ENCODE data around the gene COPS4. TPM values are rescaled to one million over a fixed set of nuclear protein-coding genes. Genes with fewer than 3 reads are reported as not detected.

COPS4 gene
- total and polyA plus RNA-seq, 10 donors: 20.0 to 35.1 (median 25.9) TPM

GRCh38 chr4:83118869-83119268, 83.9 kb downstream of the COPS4 start:
- DNase-seq: no peak
- Histone ChIP-seq H3K27me3 (replicated peaks in 1 of 7) (no peaks in the 10 kb centered on the region), H3K4me3 (no peak overlapping the region), H3K9me3 (no peaks in the 10 kb centered on the region), H3K4me1 (peaks cover 0 to 68% (median 24%) of the 10 kb centered on the region in 6 donors), H3K27ac (peak overlapping the region in 1 of 8 donors; percentile 7), H3K36me3 (no peaks in the 10 kb centered on the region)
- TF ChIP-seq POLR2AphosphoS5 (IDR thresholded peaks at IDR 0.05) (no peak), CTCF (IDR thresholded peaks at IDR 0.05 in 8 of 11, conservative IDR thresholded peaks at IDR 0.05 in 3 of 11) (no peak), POLR2A (IDR thresholded peaks at IDR 0.05) (no peak)
- WGBS, 5 donors: 63 to 82% (median 68%) methylated on average over 2 of the region's 2 CpGs
- intact Hi-C loops (cut with DNase I; ENCODE audit: low total_unique reads): no loop called here

- Histone ChIP-seq H3K36me3 (no peaks in the 10 kb centered on the region), H3K27me3 (replicated peaks in 1 of 7) (no peaks in the 10 kb centered on the region), H3K9me3 (no peaks in the 10 kb centered on the region), H3K27ac (no peak overlapping the region), H3K4me3 (no peak overlapping the region), H3K4me1 (peaks cover 4 to 75% (median 27%) of the 10 kb centered on the region in 6 donors)
- TF ChIP-seq POLR2AphosphoS5 (IDR thresholded peaks at IDR 0.05) (no peak), CTCF (IDR thresholded peaks at IDR 0.05 in 8 of 11, conservative IDR thresholded peaks at IDR 0.05 in 3 of 11) (no peak)
- intact Hi-C loops (cut with DNase I; ENCODE audit: low total_unique reads): no loop called here
- DNase-seq: no peak
- 57 to 90% (median 75%) methylated on average over 5 of the region's 5 CpGs for WGBS, 5 donors
These were observed 86.3 kb downstream of the COPS4 start for GRCh38 chr4:83121246-83121645.

GRCh38 chr4:83124111-83124780, 89.3 kb downstream of the COPS4 start:
- WGBS, 5 donors: 50 to 74% (median 53%) methylated on average over 10 of the region's 10 CpGs
- Histone ChIP-seq H3K27me3 (replicated peaks in 1 of 7) (no peaks in the 10 kb centered on the region), H3K36me3 (no peaks in the 10 kb centered on the region), H3K4me1 (peaks cover 4 to 75% (median 39%) of the 10 kb centered on the region in 6 donors), H3K27ac (peak overlapping the region in 7 of 8 donors; percentile 20 to 88 (median 55)), H3K4me3 (peak overlapping the region in 1 of 8 donors; percentile 21), H3K9me3 (peaks cover 0 to 5% (median 0%) of the 10 kb centered on the region in 8 donors)
- TF ChIP-seq POLR2A (IDR thresholded peaks at IDR 0.05) (no peak), POLR2AphosphoS5 (IDR thresholded peaks at IDR 0.05) (peak in 1 of 3 donors; percentile 53), CTCF (IDR thresholded peaks at IDR 0.05 in 8 of 11, conservative IDR thresholded peaks at IDR 0.05 in 3 of 11) (no peak)
- intact Hi-C loops (cut with DNase I; ENCODE audit: low total_unique reads): no loop called here
- DNase-seq: no peak

Small RNA genes within 50 kb of the gene (small RNA-seq; reads per million reads assigned to genes)
- gene RNU6-615P: 0 reads per million in 4 donors

Other genes starting within 250 kb of the COPS4 start
- gene SCD5, start 236.4 kb upstream of the COPS4 start, total RNA-seq: 1 to 10 TPM; 2.9 to 7.2 (median 4.5) TPM
- gene SCD5, start 236.4 kb upstream of the COPS4 start, polyA plus RNA-seq: 1 to 10 TPM in 2 of 3 donors, under 1 TPM in 1; 0.85 to 2.5 (median 1.4) TPM
- gene SEC31A, start 144.0 kb upstream of the COPS4 start, total RNA-seq: 100 to 1,000 TPM; 133 to 204 (median 164) TPM
- gene SEC31A, start 144.0 kb upstream of the COPS4 start, polyA plus RNA-seq: 10 to 100 TPM; 63.6 to 71.1 (median 64.7) TPM
- gene THAP9, start 134.4 kb upstream of the COPS4 start, total RNA-seq: 1 to 10 TPM; 2.8 to 8.1 (median 3.6) TPM
- gene THAP9, start 134.4 kb upstream of the COPS4 start, polyA plus RNA-seq: 1 to 10 TPM; 1.8 to 2.4 (median 2.1) TPM
- 10 to 100 TPM; 11.6 to 15.3 (median 13.2) TPM for gene LIN54, start 24.4 kb upstream of the COPS4 start, total RNA-seq
- 1 to 10 TPM; 2.0 to 2.9 (median 2.8) TPM for gene LIN54, start 24.4 kb upstream of the COPS4 start, polyA plus RNA-seq
- 100 to 1,000 TPM; 156 to 341 (median 215) TPM for gene PLAC8, start 79.5 kb downstream of the COPS4 start, total RNA-seq
- gene PLAC8, start 79.5 kb downstream of the COPS4 start, polyA plus RNA-seq: 100 to 1,000 TPM; 193 to 321 (median 256) TPM
- 10 to 100 TPM; 16.2 to 26.9 (median 24.1) TPM for gene COQ2, start 249.6 kb downstream of the COPS4 start, total RNA-seq
- 1 to 10 TPM; 5.4 to 9.1 (median 8.2) TPM for gene COQ2, start 249.6 kb downstream of the COPS4 start, polyA plus RNA-seq

Data from spleen (tissue), 11 donors.